GM12878 (cell line): ENCODE measurements around the gene PROX2. TPM values are rescaled to one million over a fixed set of nuclear protein-coding genes. Genes with fewer than 3 reads are reported as not detected.

Experiments used
- ATAC-seq: fragments of 200-7000 bp; cut with Tn5 transposase; 3 replicates; pipeline ENCODE4 v1.9.1; 2020; ENCODE audit warnings: mild to moderate bottlenecking, moderate library complexity
- BruUV-seq: library from RNA; stranded (reverse); fragments of 400-500 nt; replicated peaks from 2 replicates; lab custom pipeline; 2021; lab: Mats Ljungman, UMichigan
- CTCF ChIA-PET: fragments of 300-600 bp; sonication (Branson Sonifier 250); formaldehyde crosslinking; extraction: SDS; loops from one replicate; lab custom pipeline; 2021; ENCODE audit warnings: inconsistent platforms; lab: Yijun Ruan, JAX
- POLR2A ChIA-PET: fragments of 350-600 bp; formaldehyde crosslinking; extraction: SDS; loops from one replicate; lab custom pipeline; 2021; ENCODE audit warnings: inconsistent platforms; lab: Charles Lee
- RAD21 ChIA-PET: fragments of 300-600 bp; sonication (Branson Sonifier 250); formaldehyde crosslinking; loops from one replicate; lab custom pipeline; 2023; ENCODE audit warnings: antibody characterized with exemption; ENCODE audit not compliant: unreplicated experiment; lab: Charles Lee
- SMC1A ChIA-PET: fragments of 300-600 bp; sonication (Branson Sonifier 250); formaldehyde crosslinking; loops from one replicate; lab custom pipeline; 2023; ENCODE audit not compliant: unreplicated experiment, uncharacterized antibody; lab: Charles Lee
- DNase-seq: peaks from one replicate; pipeline ENCODE4 v3.0.0-alpha.2; 2011; ENCODE audit warnings: low read depth, low spot score
- FAIRE-seq: peaks from 3 replicates; lab custom pipeline; 2011; peaks lifted over from hg19 to GRCh38; lab: Jason Lieb, UNC
- H2AFZ ChIP-seq: 2 replicates; pipeline ENCODE4 v1.6.0; 2011; ENCODE audit warnings: low read depth, low read length, control low read depth; ENCODE audit not compliant: control insufficient read depth
- H3K27ac ChIP-seq: 2 replicates; pipeline ENCODE4 v1.5.1; 2011; ENCODE audit warnings: control low read depth; ENCODE audit not compliant: control insufficient read depth, insufficient read depth
- H3K27me3 ChIP-seq, 2 experiments: replicated peaks in 1 of 2; 2 replicates each; pipeline versions ENCODE4 v1.6.0 to v1.6.1; 2011; ENCODE audit warnings: low read length in 1 of 2; ENCODE audit not compliant: control insufficient read depth in 2 of 2, insufficient read depth in 2 of 2
- H3K36me3 ChIP-seq, 2 experiments: 2 replicates each; pipeline ENCODE4 v1.5.1; 2011; ENCODE audit warnings: low read length in 1 of 2; ENCODE audit not compliant: control insufficient read depth in 2 of 2, insufficient read depth in 2 of 2
- H3K4me1 ChIP-seq: 2 replicates; pipeline ENCODE4 v1.6.1; 2011; ENCODE audit warnings: mild to moderate bottlenecking, low read length, moderate library complexity, mixed read lengths; ENCODE audit not compliant: control insufficient read depth, insufficient read depth
- H3K4me2 ChIP-seq: 2 replicates; pipeline ENCODE4 v1.6.0; 2011; ENCODE audit warnings: control low read depth; ENCODE audit not compliant: control insufficient read depth, insufficient read depth
- H3K4me3 ChIP-seq: fragments of 200-600 bp; sonication (generic); 2 replicates; pipeline ENCODE4 v1.5.1; 2016
- H3K79me2 ChIP-seq: 2 replicates; pipeline ENCODE4 v1.6.0; 2011; ENCODE audit warnings: low read length; ENCODE audit not compliant: control insufficient read depth, insufficient read depth
- H3K9ac ChIP-seq: 2 replicates; pipeline ENCODE4 v1.8.0; 2011; ENCODE audit warnings: low read length, control low read depth, mixed read lengths; ENCODE audit not compliant: control insufficient read depth, insufficient read depth
- H3K9me3 ChIP-seq: replicated peaks from 3 replicates; pipeline ENCODE4 v1.5.1; 2011; ENCODE audit warnings: mild to moderate bottlenecking, low read length; ENCODE audit not compliant: control insufficient read depth, insufficient read depth
- H4K20me1 ChIP-seq: 2 replicates; pipeline ENCODE4 v1.6.0; 2011; ENCODE audit not compliant: control insufficient read depth, insufficient read depth
- NBN ChIP-seq: fragments of 450-650 bp; IDR thresholded peaks from 2 replicates; pipeline ENCODE4 v1.6.1; 2016
- ZSCAN29 ChIP-seq: fragments of 450-650 bp; IDR thresholded peaks from 2 replicates; pipeline ENCODE4 v1.6.1; 2017; ENCODE audit warnings: mild to moderate bottlenecking, moderate library complexity
- in situ Hi-C: fragments of 300-500 bp; cut with MboI; formaldehyde crosslinking; loops from 9 replicates; pipeline ENCODE4 v1.14.3; 2018; ENCODE audit warnings: mixed read lengths
- intact Hi-C: fragments of 100-400 bp; cut with micrococcal nuclease; formaldehyde crosslinking; loops from one replicate; pipeline ENCODE4 v1.14.2; 2022; ENCODE audit not compliant: unreplicated experiment
- polyA plus RNA-seq, 11 experiments: library from polyadenylated mRNA; depleted of rRNA in 4 of 11; unstranded in 6 of 11; stranded (reverse) in 5 of 11; fragments of >200 nt; fragmentation: Nextera tagmentation in 4 of 11; fragmentation: Illumina TruSeq in 1 of 11; extraction: Ambion mirVana in 4 of 11; extraction: Trizol in 1 of 11; gene quantifications; 1 replicate in 1 of 11; 2 replicates in 10 of 11; pipeline versions ENCODE4 v1.2.1 to v1.2.3, GENCODE V29; 2011 to 2016; ENCODE audit warnings: inconsistent platforms in 2 of 11, missing spikeins in 2 of 11, low read depth in 1 of 11
- total RNA-seq, 4 experiments: library from RNA; depleted of rRNA in 3 of 4; stranded (reverse); fragments of >200 nt in 3 of 4; fragmentation: Illumina TruSeq in 1 of 4; extraction: Trizol in 1 of 4; gene quantifications; 2 replicates each; pipeline versions ENCODE4 v1.2.1 to v1.2.3, GENCODE V29; 2013 to 2021
- TF ChIP-seq, protein P1 (sequence below): fragments of 150-350 bp; IDR thresholded peaks from 2 replicates; pipeline ENCODE4 v1.6.1; 2016; ENCODE audit warnings: low read depth, low read length

The PROX2 gene
- total and polyA plus RNA-seq, 10 of the 15 experiments (the other 5 are each of a cell fraction or from before 2014, with no cell fraction given) = 0.04 to 0.42 (median 0.19) TPM

- no peak overlapping the region for H3K9ac ChIP-seq
- no peak overlapping the region for H3K4me2 ChIP-seq
- H3K36me3 ChIP-seq = no peaks in the 10 kb centered on the region; a peak in 1 of 4 replicates
- ATAC-seq = no peak
- no peaks in the 10 kb centered on the region for H3K79me2 ChIP-seq
- ChIA-PET SMC1A (interaction anchor here (1.5 to 2.3 kb wide), 3 partner anchors 10 to 17 kb away, joined by 3 to 16 read pairs (median 13); no protein-coding TSS in a partner anchor), RAD21 (no interaction called here), CTCF (interaction anchor here (0.6 to 10.6 kb wide), 5 partner anchors 14 to 234 kb away, joined by 3 to 106 read pairs (median 3); no protein-coding TSS in a partner anchor), POLR2A (interaction anchor here (0.5 kb wide), 1 partner anchor 41 kb away, joined by 5 read pairs; no protein-coding TSS in a partner anchor)
- TF ChIP-seq ZSCAN29 (no peak), NBN (no peak)
- TF ChIP-seq, protein P1, sequence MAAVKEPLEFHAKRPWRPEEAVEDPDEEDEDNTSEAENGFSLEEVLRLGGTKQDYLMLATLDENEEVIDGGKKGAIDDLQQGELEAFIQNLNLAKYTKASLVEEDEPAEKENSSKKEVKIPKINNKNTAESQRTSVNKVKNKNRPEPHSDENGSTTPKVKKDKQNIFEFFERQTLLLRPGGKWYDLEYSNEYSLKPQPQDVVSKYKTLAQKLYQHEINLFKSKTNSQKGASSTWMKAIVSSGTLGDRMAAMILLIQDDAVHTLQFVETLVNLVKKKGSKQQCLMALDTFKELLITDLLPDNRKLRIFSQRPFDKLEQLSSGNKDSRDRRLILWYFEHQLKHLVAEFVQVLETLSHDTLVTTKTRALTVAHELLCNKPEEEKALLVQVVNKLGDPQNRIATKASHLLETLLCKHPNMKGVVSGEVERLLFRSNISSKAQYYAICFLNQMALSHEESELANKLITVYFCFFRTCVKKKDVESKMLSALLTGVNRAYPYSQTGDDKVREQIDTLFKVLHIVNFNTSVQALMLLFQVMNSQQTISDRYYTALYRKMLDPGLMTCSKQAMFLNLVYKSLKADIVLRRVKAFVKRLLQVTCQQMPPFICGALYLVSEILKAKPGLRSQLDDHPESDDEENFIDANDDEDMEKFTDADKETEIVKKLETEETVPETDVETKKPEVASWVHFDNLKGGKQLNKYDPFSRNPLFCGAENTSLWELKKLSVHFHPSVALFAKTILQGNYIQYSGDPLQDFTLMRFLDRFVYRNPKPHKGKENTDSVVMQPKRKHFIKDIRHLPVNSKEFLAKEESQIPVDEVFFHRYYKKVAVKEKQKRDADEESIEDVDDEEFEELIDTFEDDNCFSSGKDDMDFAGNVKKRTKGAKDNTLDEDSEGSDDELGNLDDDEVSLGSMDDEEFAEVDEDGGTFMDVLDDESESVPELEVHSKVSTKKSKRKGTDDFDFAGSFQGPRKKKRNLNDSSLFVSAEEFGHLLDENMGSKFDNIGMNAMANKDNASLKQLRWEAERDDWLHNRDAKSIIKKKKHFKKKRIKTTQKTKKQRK = no peak
- peaks cover 28% of the 10 kb centered on the region for H3K4me1 ChIP-seq
- BruUV-seq = no TSS peak
- DNase-seq = no peak
- H3K27me3 ChIP-seq = no peaks in the 10 kb centered on the region
- H2AFZ ChIP-seq = no peak overlapping the region
- no peak for FAIRE-seq
- in situ Hi-C loops = no loop called here
- no peaks in the 10 kb centered on the region for H3K9me3 ChIP-seq
- H4K20me1 ChIP-seq = no peaks in the 10 kb centered on the region
- intact Hi-C loops = no loop called here
- no peak overlapping the region for H3K4me3 ChIP-seq
- no peak overlapping the region for H3K27ac ChIP-seq
Observed at GRCh38 chr14:74843653-74844052, 32.3 kb downstream of the PROX2 start.
